Activated T-cell treated with anti-CD3 and anti-CD28 coated beads, Interleukin-2, amount 50 U/mL, for 72 hours (primary cell): ENCODE data around the gene GYS1. TPM values are rescaled to one million over a fixed set of nuclear protein-coding genes. Genes with fewer than 3 reads are reported as not detected.
A peak's percentile ranks its signal among the peaks of the same experiment; 100 is the strongest.

Experiments
- ATAC-seq, 2 donors: fragments of 150-1000 bp; cut with Tn5 transposase; replicated peaks in 1 of 2; 2 replicates each; pipeline ENCODE4 v1.10.0; 2021; ENCODE audit warnings: moderate library complexity in 2 of 2, mild to moderate bottlenecking in 1 of 2
- DNase-seq, 2 donors: peaks; one replicate each; pipeline ENCODE4 v3.0.0; 2021 to 2022; ENCODE audit warnings: mixed read lengths in 1 of 2
- H3K27ac Mint-ChIP-seq: one replicate; pipeline ENCODE4 v1.8.0; 2022; ENCODE audit warnings: mild to moderate bottlenecking, moderate library complexity, mixed read lengths
- H3K27me3 Mint-ChIP-seq: one replicate; pipeline ENCODE4 v1.8.0; 2022; ENCODE audit warnings: low read depth, mixed read lengths
- H3K36me3 Mint-ChIP-seq, 2 donors: one replicate each; pipeline ENCODE4 v1.8.0; 2022; ENCODE audit warnings: mixed read lengths in 2 of 2, mild to moderate bottlenecking in 1 of 2; ENCODE audit not compliant: insufficient read depth in 2 of 2
- H3K4me1 Mint-ChIP-seq: one replicate; pipeline ENCODE4 v1.8.0; 2022; ENCODE audit warnings: low read depth, mixed read lengths
- H3K4me3 Mint-ChIP-seq, 2 donors: one replicate each; pipeline ENCODE4 v1.8.0; 2022; ENCODE audit warnings: mild to moderate bottlenecking in 2 of 2, mixed read lengths in 2 of 2, moderate library complexity in 2 of 2
- H3K9me3 Mint-ChIP-seq, 2 donors: one replicate each; pipeline ENCODE4 v1.8.0; 2022; ENCODE audit warnings: mixed read lengths in 2 of 2
- total RNA-seq, 2 donors: library from RNA; stranded (reverse); gene quantifications; one replicate each; pipeline ENCODE4 v1.2.3, GENCODE V29; 2022

Gene GYS1
- total RNA-seq, 2 donors from 2014 or later: 25.9 to 29.4 TPM

DNA sequence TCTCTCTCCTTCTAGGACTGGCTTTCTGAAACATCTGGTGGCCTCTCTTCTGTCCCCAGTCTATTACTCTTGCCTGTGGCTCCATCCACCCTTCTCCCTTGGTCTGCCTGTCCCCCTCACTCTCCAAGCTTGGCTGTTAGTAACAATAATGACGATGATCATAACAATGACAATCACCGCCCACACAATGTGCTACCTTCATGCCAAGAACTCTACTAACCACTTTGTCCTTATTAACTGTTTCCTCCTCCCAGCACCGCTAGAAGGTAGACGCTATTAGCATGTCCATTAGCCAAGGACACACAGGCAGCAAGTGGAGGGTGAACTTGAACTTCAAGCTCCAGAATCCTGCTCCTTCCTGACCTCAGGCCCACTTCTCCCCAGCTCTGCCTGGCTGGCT lies 2.7 kb downstream of the GYS1 start:
- H3K4me3 Mint-ChIP-seq: no peak overlapping the region
- no peaks in the 10 kb centered on the region for H3K9me3 Mint-ChIP-seq
- H3K27ac Mint-ChIP-seq: no peak overlapping the region
- no peaks in the 10 kb centered on the region for H3K27me3 Mint-ChIP-seq
- H3K4me1 Mint-ChIP-seq: peaks cover 49% of the 10 kb centered on the region
- ATAC-seq (no peak), DNase-seq (no peak)
- H3K36me3 Mint-ChIP-seq: peaks cover 7 to 8% of the 10 kb centered on the region in 2 donors

DNA sequence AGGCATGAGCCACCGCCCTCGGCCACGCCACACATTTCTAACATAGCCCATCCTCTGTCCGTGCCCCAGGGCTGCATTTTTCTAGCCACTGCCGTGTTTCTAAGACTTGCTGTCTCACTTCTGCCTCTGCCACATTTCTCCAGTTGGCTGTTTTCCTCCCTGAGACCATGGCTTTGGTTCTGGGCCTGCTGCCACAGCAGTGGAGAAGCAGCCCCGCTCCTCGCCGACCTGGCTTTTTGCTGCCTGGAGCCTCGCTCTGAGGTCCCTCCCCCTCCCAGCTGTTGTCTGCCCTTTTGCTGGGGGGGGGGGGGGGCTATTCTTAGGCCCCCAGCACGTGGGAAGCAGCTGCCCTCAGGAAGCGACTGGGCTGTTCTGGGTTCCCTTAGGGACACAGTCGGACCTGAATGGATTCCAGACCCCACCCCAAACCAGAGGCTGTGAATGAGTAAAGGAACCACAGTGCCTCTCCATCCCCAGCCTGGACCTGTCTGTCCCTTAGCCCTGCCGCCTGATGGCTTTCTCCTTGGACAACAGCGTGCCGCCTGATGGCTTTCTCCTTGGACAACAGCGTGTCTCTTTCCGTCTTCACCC lies 3.3 kb downstream of the GYS1 start:
- Mint-ChIP-seq H3K9me3 (no peaks in the 10 kb centered on the region), H3K36me3 (peaks cover 6 to 7% of the 10 kb centered on the region in 2 donors), H3K4me1 (peaks cover 43% of the 10 kb centered on the region), H3K27me3 (no peaks in the 10 kb centered on the region), H3K27ac (no peak overlapping the region), H3K4me3 (no peak overlapping the region)
- ATAC-seq: no peak
- no peak for DNase-seq

DNA sequence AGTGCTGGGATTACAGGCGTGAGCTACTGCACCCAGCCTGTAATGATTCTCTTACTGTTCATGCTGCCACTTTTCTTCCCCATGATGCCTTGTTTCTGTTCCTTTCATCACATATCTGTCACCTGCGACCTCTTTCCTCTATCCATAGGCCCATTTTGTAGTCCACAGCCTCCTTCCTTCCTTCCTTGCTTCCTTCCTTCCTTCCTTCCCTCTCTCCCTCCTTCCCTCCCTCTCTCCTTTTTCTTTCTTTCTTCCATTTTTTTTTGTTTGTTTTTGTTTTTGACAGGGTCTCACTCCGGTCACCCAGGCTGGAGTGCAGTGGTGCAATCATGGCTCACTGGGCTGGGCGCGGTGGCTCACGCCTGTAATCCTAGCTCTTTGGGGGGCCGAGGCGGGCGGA lies 4.2 kb downstream of the GYS1 start:
- H3K36me3 Mint-ChIP-seq: peaks cover 5 to 7% of the 10 kb centered on the region in 2 donors

DNA sequence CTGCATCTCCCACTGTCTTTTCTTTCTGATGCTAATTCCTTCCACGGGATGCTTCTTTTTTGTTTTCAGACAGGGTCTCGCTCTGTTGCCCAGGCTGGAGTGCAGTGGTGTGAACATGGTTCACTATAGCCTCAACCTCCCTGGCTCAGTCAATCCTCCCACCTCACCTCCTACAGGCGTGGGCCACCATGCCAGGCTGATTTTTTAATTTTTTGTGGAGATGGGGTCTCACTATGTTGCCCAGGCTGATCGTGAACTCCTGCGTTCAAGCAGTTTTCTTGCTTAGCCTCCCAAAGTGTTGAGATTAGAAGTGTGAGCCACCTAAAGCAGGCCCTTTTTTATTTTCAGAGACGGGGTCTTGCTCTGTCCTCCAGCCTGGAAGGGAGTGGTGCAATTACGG lies 4.8 kb downstream of the GYS1 start:
- Mint-ChIP-seq H3K36me3 (peaks cover 3 to 5% of the 10 kb centered on the region in 2 donors), H3K4me3 (no peak overlapping the region), H3K27me3 (no peaks in the 10 kb centered on the region), H3K4me1 (peaks cover 30% of the 10 kb centered on the region), H3K27ac (peak overlapping the region; percentile 10), H3K9me3 (no peaks in the 10 kb centered on the region)
- ATAC-seq: no peak
- no peak for DNase-seq

More for the DNA sequence above, 4.2 kb downstream of the GYS1 start:
- Mint-ChIP-seq H3K27ac (no peak overlapping the region), H3K27me3 (no peaks in the 10 kb centered on the region), H3K4me1 (peaks cover 34% of the 10 kb centered on the region), H3K4me3 (no peak overlapping the region), H3K9me3 (no peaks in the 10 kb centered on the region)
- no peak for DNase-seq
- ATAC-seq: no peak

DNA sequence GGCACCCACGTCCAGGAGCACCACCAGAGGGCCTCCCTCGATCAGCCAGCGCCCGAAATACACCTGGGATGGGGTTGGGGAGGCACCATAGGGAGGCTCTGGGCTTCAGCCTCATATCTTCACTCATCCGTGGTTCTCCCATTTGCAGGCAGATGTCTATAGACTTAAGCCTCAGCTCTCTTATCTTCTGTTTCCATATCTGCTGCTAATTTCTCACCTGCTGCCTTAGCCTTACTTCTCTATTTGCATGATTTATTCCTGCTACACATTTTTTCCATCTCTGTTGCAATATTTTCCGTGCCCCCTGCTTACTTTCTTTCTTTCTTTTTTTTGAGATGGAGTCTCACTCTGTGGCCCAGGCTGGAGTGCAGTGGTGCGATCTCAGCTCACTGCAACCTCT lies 5.8 kb downstream of the GYS1 start:
- no peak overlapping the region for H3K27ac Mint-ChIP-seq
- no peaks in the 10 kb centered on the region for H3K27me3 Mint-ChIP-seq
- H3K4me1 Mint-ChIP-seq: peaks cover 27% of the 10 kb centered on the region
- H3K36me3 Mint-ChIP-seq: peaks cover 3 to 5% of the 10 kb centered on the region in 2 donors
- DNase-seq (no peak), ATAC-seq (no peak)
- H3K4me3 Mint-ChIP-seq: no peak overlapping the region
- no peaks in the 10 kb centered on the region for H3K9me3 Mint-ChIP-seq

DNA sequence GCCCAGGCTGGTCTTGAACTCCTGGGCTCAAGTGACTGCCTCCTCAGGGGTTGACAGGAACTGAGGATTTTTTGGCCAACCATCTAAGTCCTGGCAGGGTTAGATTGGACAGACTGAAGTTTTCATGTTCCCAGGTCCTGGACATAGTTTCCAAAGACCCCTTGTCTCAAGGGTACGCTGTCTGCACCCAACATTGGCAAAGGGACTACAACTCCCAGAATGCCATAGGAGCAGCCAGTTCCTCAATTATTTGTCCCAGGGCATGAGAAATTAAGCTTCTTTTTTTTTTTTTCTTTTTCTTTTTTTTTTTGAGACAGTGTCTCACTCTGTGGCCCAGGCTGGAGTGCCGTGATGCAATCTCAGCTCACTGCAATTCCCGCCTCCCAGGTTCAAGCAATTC lies 6.9 kb downstream of the GYS1 start:
- H3K36me3 Mint-ChIP-seq: peaks cover 3 to 5% of the 10 kb centered on the region in 2 donors
- H3K27ac Mint-ChIP-seq: no peak overlapping the region
- DNase-seq (no peak), ATAC-seq (no peak)
- H3K4me1 Mint-ChIP-seq: peaks cover 20% of the 10 kb centered on the region
- no peaks in the 10 kb centered on the region for H3K9me3 Mint-ChIP-seq
- H3K27me3 Mint-ChIP-seq: no peaks in the 10 kb centered on the region
- no peak overlapping the region for H3K4me3 Mint-ChIP-seq

DNA sequence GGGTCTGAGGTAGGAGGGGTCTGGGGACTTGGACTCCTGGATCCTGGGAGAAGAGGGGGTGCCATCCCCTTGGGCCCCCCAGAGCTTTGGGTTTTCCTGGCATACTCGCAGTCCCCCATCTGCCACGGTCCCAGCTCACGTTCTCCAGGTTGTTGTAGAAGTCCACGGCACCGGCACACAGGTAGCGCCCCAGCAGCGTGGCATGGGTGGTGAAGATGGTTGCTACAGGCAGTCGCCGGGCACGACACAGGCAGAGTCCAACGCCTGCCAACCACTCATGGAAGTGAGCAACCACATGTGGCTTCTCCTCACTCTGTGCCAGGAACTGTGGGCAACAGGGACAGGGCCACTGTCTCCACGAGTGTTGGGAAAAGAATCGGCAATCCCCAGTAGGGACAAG lies 7.4 kb downstream of the GYS1 start:
- Mint-ChIP-seq H3K27me3 (no peaks in the 10 kb centered on the region), H3K27ac (no peak overlapping the region), H3K4me3 (no peak overlapping the region), H3K4me1 (peaks cover 15% of the 10 kb centered on the region), H3K9me3 (no peaks in the 10 kb centered on the region), H3K36me3 (peaks cover 3 to 5% of the 10 kb centered on the region in 2 donors)
- ATAC-seq (no peak), DNase-seq (no peak)

DNA sequence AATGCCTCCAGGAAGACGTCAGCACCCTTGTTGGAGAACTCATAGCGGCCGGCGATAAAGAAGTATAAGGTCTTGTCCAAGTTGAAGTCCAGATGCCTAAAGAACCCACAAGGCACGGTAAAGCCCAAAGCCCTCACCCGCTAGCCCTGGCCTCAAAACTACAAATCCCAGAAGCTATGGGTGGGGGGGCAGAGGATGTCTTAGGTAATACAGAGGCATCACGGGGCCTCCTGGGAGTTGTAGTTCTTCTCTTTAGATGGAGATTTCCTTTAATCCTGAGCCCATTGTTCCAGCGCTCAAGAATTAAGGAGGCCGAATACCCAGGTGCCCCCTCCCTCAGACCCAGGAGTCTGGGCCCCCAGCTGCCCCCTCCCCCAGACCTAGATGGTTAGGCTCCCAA lies 10.8 kb downstream of the GYS1 start:
- Mint-ChIP-seq H3K36me3 (peaks cover 0 to 4% of the 10 kb centered on the region in 2 donors), H3K27ac (no peak overlapping the region), H3K4me3 (no peak overlapping the region), H3K4me1 (peaks cover 3% of the 10 kb centered on the region), H3K27me3 (no peaks in the 10 kb centered on the region), H3K9me3 (no peaks in the 10 kb centered on the region)
- DNase-seq (no peak), ATAC-seq (no peak)

DNA sequence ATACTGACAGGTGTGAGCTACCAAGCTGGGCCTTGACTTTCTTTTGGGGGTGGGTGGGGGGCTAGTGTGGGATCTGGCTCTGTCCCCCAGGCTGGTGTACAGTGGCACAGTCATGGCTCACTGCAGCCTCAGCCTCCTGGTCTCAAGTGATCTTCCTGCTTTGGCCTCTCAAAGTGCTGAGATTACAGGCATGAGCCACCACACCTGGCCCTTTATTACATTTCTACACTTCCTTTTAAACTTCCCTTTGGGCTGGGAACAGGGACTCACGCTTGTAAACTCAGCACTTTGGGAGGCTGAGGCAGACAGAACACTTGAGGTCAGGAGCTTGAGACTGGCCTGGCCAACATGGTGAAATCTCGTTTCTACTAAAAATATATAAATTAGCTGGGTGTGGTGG lies 16.0 kb downstream of the GYS1 start:
- no peak for ATAC-seq
- Mint-ChIP-seq H3K27me3 (no peaks in the 10 kb centered on the region), H3K4me1 (peaks cover 10% of the 10 kb centered on the region), H3K4me3 (no peak overlapping the region), H3K27ac (no peak overlapping the region), H3K36me3 (peaks cover 2 to 5% of the 10 kb centered on the region in 2 donors), H3K9me3 (no peaks in the 10 kb centered on the region)
- DNase-seq: no peak

DNA sequence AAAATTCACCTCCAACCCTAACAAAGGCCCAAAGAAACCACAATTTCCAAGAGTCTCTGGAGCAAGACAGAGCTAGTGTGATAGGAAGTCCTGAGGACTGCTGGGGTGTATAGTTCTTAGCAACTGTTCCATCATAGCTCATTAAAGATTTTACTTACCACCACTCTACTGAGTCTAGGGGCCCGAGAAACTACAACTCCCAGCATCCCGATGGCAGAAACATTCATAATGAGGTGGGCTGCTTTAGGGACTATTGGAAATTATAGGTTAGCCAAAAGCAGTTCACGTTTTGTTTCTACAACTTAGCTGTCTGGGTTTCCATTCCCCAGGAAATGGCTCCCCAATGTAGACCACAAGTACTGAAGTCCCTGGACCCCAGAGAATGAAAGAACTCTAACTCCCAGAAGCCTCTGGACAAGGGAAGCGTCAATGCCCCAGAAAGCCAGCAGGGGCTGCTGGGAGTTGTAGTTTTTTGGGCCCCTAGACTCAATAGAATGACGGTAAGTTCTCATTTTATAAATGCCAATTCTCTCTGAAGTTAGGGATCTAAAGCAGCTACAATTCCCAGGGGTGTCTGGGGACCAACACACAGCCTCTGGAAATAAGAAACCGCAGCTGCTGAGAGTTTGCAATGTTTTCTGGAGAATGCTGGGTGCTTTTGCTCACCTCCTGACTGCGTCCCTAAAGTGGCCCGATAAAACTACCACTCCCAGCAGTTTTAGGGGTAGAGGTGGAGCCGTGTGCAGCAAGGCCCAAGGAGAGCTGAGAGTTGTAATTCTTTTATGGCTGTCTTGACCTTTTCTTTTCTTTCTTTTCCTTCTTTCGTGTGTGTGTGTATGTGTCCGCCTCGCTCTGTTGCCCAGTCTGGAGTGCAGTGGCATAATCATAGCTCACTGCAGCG lies 16.9 kb downstream of the GYS1 start:
- Mint-ChIP-seq H3K4me1 (peaks cover 10% of the 10 kb centered on the region), H3K4me3 (no peak overlapping the region), H3K36me3 (peaks cover 2 to 5% of the 10 kb centered on the region in 2 donors), H3K9me3 (no peaks in the 10 kb centered on the region), H3K27ac (no peak overlapping the region), H3K27me3 (no peaks in the 10 kb centered on the region)
- ATAC-seq (peak; percentile 57 to 74), DNase-seq (peak in 1 of 2 donors; percentile 52)

DNA sequence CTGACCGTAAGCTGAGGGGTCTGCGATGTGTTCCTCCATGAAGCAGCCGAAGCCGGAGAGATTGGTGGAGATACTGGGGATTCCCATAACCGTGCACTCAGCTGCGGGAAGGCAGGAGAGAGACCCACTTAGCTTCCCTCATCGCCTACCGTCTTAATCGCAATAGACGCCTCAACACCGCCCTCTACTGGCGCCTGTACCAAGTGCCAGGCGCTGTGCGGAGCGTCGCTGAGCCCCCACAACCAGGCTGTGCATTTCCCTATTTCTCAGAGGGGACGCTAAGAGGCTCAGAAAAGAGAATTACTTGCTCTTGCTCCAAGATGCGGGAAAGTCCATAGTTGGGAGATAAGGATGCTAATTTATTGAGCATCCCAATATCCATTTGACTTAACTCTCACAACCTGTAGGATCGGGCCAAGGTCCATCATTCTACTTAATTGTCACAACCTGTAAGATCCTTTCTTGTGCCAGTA lies 22.1 kb downstream of the GYS1 start:
- DNase-seq (peak; percentile 85 to 87), ATAC-seq (peak; percentile 48 to 51)
- Mint-ChIP-seq H3K36me3 (peaks cover 9 to 13% of the 10 kb centered on the region in 2 donors), H3K4me3 (peak overlapping the region in 1 of 2 donors; percentile 29), H3K9me3 (no peaks in the 10 kb centered on the region), H3K27ac (no peak overlapping the region), H3K4me1 (peaks cover 33% of the 10 kb centered on the region), H3K27me3 (no peaks in the 10 kb centered on the region)

DNA sequence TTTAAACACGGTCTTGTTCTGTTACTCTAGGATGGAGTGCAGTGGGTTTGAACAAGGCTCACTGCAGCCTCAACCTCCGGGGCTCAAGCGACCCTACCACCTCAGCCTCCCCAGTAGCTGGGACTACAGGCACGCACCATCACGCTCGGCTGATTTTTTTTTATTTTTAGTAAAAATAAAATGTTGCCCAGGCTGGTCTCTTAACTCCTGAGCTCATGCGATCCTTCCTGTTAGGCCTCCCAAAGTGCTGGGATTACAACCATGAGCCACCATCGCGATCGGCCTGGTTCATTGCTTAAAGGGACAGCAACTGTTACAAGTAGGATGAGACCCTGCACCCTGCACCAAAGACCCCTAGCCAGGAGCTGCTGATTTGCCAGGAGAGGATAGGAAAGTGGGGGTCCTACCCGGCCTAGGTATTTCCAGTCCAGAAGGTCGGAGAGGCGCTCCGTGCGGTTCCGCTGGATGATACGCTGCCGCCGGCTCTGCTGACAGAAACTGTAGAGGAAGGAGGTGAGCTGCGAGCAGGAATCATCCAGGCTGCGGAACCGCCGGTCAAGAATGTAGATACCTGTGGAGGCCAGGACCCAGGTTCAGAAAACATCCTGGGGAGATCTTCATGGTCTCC lies 22.9 kb downstream of the GYS1 start:
- Mint-ChIP-seq H3K36me3 (peaks cover 9 to 19% of the 10 kb centered on the region in 2 donors), H3K27ac (peak overlapping the region; percentile 19), H3K9me3 (no peaks in the 10 kb centered on the region), H3K4me3 (no peak overlapping the region), H3K27me3 (no peaks in the 10 kb centered on the region), H3K4me1 (peaks cover 35% of the 10 kb centered on the region)
- DNase-seq (no peak), ATAC-seq (no peak)
